ENCODE results near the gene FOXC2.

Gene FOXC2

DNA sequence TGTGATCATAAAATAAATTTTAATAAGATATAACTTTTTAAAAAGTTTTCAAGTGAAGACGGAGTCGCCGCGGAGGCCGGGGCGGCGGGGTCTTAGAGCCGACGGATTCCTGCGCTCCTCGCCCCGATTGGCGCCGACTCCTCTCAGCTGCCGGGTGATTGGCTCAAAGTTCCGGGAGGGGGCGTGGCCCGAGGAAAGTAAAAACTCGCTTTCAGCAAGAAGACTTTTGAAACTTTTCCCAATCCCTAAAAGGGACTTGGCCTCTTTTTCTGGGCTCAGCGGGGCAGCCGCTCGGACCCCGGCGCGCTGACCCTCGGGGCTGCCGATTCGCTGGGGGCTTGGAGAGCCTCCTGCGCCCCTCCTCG is at the start of gene FOXC2:
TSS of gene FOXC2 (plus strand) at position 229 of the 365 bp plus-strand sequence. CDS start 507 bp downstream, outside the sequence.
- peak; percentile 82 for DNase-seq (ENCODE audit: low spot score)

DNA sequence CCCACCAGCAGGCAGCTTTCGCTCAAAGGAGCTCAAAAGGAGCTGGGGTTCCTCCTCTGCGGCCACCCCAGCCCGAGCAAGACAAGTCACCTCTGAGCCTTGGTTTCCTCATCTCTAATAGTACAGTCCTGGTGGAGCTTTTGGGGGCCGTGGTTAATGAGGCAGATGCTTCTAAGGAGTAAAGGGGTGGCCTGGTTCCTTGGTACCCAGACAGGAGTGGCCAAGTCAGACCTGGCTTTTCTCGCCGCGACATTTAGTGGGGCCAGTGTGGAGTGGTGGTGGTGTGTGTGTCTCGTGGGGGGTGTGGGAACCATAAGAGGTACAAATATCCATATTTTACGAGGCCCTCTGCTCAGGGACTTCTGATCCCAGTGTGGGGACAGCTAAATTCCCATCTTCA is 49.6 kb upstream of the FOXC2 start:
- no peak for DNase-seq (ENCODE audit: low spot score)

DNA sequence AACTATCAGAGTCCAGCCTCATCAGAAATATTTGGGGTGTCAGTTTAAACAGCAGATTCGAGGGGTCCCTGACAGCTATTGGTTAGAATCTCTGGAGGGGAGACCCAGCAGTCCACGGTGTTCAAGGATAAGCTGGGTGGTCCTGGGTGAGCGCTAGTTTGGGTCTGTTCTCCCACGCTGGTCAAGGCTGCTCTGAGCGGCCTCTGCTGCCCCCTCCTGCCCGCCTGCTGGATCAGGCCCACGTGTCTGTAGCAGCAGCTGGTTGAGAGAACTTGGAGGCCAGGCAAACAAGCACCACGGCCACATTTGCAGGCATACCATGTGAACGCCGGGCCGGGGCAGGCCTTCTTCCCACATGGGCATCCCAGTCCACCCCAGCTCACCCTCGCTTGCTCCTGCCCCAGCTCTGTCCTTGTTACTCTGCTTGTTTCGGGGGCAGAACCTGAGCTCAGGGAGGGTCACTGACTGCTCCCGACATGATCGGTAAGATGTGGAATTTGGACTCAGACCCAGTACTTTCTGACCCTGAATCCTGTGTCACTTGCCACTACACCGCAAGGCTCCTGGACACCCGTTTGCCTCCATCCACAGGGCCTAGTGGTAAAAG is 48.9 kb upstream of the FOXC2 start:
- peak; percentile 73 for DNase-seq (ENCODE audit: low spot score)

DNA sequence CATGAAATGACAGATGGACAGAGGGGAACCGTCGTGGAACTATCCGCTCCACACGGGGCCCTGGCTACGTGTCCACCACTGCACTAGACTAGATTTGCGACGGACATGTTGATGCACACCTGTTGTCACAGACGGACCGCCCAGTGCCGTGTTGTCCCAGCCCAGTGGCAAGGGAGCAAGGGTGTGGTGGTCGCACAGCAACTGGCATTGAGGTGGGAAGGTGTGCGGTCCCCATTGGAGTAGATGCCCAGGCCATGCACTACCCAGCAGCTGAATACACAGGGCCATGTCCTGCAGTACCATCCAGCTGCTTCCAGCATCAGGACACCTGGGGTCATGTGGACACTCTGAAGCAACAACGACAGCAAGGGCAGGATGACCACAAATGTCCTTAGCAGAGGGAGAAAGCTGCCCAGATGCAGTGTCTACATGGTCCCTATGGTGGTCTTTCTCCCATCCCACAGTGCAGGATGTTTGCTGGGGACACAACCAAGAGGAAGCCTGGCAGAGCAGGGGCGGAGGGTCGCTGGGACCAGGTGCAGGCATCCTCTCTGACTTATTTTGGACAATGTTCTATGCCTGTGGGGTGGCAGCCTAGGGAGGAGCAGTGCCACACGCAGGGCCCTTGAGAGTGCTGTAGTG is 47.5 kb upstream of the FOXC2 start:
- DNase-seq (ENCODE audit: low spot score): no peak

DNA sequence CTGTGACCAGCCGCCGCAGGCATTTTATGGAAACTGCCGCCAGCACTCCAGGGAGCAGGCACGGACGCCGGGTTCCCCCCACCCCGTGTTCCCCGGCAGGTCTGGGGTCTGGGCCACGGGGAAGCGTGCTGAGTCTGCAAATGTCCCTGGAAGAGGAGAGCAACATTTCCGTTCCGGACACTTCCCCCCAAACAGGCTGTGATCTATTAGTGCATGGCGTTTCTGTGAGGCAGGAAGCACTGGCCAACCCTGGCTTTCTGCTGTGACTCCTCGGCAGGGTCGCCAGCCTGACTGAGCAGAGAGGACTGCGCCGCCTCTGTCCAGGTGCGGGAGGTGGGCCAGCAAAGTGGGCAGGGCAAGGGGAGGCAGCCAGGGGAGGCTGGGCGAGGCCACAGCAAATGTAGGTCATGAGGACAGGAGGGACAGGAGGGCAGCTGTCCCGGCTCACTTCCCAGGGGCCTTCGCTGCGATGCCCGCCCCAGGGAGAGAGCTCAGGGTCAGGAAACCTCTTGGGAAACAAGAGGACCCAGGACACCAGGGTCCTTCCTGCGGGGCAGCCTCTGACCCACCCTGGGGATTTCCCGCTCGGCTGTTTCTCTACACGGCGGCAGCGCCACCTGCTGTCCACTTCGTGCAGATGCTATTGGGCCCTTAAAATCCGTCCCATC is 46.8 kb upstream of the FOXC2 start:
- peak; percentile 83 for DNase-seq (ENCODE audit: low spot score)

DNA sequence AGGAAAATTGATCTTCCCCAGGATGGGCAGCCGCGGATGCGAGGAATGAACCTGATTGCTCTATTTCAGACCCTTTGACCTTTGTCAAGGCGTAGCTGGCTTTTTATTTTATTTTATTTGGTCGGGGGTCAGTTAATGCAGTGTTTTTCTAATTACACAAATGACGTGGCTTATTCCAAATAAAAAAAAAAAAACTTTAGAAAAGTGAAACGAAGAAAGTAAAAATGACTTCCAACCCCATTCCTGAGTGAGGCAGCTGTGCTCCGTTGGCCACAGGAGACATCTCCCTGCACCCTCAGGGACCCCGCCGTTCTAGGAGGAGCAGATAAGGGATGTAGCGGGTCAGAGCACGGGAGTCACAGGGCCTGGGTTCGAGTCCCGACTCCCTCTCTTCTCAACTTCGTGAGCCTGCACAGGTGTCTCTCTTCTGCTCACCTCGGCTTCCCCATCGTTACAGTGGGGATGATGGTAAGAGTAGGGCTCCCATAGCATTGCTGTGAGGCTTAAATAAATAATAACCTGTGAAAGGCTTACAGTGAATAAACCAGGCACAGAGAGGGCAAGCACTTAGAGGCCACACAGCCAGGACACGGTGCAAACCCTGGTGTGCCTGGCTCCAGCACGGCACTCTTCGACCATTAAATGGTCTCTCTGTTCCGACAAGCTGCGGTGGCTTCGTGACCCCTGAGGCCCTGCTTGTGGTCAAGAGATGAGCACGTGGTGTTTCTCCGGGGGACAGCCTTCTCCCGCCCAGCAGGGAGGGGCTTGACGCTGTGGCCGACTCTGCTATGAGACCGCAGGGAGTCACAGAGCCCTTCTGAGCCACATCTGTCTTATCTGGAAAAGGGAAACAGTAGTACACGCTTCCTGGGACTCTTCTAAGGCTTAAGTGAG is 46.1 kb upstream of the FOXC2 start:
- DNase-seq (ENCODE audit: low spot score): no peak

DNA sequence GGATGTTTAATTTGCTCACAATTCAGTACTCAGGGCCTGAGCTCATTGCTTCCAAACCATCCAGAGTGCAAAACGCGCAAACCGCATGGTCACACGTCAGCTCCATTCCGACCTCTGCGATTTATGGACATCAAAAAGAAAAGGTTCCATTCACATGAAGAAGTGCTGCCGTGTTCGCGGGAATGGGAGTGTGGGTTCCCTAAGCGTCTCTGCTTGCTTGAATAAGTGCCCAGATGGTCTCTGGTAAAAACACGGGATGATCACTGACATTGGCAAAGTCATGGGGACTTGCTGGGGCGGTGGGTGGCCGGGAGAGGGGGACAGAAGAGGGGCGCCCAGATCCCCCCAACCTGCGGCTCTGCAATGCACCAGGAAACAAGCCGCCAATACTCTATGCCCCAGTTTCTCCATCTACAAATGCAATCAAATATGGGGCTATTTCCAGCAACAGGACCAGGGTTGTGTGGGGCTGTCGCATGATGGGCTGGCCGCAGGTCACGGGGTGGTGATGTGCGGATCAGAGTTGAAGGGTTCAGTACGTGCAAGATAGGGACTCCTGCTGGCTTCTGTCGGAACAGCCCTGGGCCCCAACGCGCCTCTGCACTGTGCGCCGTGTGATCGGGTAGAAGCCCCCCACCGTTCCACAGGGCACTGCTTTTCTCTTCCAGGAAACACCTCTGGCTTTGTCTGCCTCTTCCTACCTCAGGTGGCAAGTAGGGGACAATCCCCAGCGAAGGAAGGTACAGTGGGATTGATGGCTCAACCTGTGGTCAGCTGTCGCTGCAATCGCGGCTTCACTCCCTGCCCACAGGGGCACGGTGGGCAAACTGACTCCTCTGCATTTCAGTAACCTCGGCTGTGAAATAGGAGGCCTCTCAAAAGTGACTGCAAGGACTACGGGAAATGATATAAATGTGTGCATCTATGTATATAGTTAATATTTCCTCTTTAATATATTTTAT is 45.1 kb upstream of the FOXC2 start:
- DNase-seq (ENCODE audit: low spot score): no peak

DNA sequence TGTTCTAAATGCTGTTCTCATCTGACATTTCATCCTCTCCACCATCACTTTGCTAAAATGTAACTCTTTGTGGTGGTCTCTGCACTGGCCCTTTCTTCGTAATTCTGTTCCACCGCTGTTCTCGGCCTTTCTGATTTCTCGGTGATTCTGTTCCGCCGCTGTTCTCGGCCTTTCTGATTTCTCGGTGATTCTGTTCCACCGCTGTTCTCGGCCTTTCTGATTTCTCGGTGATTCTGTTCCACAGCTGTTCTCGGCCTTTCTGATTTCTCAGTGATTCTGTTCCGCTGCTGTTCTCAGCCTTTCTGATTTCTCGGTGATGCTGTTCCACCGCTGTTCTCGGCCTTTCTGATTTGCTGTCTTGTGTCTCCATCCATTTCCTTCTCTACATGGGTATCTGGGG is 44.0 kb upstream of the FOXC2 start:
- no peak for DNase-seq (ENCODE audit: low spot score)

DNA sequence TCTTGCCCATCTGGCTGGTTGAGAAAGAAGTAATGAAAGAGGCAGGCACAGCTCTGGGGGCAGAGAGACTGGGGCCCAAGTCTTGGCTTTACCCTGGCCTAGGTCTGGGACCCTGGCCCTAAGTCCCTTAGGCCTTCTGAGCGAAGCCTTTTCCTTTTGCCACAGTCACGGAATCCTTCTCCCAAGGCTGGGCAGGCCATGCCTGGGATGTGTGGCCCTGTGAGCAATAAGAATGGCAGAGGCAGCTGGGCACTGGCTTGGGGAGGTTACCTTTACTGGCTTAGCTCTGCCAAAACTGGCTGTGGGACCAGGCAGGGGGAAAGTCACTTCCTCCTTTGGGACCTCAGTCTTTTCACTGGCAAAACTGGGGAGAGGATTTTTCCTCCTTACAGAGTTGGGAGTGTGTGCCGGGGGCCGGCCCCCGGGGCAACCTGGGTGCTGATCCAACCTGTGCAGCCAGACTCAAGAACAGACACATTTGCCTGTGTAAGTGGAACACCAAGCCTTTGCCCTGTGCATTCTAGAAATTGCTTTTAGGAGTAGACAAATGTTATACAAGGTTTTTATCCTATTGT is 43.4 kb upstream of the FOXC2 start:
- no peak for DNase-seq (ENCODE audit: low spot score)

DNA sequence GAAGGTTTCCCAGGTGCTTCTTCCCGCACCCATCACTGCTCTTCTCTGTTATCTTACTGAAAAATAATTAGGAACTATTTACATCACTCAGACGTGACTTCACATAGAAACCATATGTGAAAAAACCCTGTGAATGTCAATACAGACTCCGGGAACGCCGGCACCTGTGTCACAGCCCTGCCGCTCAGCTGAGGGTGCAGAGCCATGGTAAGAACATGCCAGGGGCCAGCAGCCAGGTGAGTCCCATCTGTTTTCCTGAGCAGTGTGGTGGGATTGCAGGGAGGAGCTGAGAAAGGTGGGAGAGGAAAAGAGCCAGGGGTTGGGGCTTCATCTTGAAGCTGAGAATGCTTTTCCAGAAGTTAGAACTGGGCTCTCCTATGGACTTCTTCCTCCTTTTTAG is 42.6 kb upstream of the FOXC2 start:
- no peak for DNase-seq (ENCODE audit: low spot score)

DNA sequence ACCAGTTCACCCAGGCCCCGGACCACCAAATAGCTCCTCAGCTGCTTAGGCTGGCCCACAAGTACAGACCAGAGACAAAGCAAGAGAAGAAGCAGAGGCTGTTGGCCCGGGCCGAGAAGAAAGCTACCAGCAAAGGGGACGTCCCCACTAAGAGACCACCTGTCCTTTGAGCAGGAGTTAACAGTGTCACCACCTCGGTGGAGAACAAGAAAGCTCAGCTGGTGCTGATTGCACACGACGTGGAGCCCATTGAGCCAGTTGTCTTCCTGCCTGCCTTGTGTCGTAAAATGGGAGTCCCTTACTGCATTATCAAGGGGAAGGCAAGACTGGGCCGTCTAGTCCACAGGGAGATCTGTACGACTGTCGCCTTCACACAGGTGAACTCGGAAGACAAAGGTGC is 40.9 kb upstream of the FOXC2 start:
- no peak for DNase-seq (ENCODE audit: low spot score)

DNA sequence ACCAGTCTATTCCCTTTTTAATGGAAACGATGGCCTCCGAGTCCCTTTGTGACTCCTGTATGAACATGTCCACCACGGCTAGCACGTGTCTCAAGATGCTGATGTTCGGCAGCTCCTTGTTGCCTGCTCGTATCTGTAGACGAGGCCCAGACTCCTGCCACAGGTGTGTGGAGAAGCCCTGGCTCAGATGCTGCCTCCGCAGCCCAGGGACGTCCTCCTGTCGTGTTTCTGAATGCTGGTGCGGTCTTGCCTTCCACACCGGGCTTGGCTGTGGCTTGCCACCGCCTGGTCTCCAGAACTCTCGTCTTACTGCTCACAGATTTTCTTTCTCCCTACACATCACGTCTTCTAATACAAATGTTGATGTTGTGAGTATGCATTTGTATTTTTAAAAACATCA is 39.3 kb upstream of the FOXC2 start:
- DNase-seq (ENCODE audit: low spot score): no peak

DNA sequence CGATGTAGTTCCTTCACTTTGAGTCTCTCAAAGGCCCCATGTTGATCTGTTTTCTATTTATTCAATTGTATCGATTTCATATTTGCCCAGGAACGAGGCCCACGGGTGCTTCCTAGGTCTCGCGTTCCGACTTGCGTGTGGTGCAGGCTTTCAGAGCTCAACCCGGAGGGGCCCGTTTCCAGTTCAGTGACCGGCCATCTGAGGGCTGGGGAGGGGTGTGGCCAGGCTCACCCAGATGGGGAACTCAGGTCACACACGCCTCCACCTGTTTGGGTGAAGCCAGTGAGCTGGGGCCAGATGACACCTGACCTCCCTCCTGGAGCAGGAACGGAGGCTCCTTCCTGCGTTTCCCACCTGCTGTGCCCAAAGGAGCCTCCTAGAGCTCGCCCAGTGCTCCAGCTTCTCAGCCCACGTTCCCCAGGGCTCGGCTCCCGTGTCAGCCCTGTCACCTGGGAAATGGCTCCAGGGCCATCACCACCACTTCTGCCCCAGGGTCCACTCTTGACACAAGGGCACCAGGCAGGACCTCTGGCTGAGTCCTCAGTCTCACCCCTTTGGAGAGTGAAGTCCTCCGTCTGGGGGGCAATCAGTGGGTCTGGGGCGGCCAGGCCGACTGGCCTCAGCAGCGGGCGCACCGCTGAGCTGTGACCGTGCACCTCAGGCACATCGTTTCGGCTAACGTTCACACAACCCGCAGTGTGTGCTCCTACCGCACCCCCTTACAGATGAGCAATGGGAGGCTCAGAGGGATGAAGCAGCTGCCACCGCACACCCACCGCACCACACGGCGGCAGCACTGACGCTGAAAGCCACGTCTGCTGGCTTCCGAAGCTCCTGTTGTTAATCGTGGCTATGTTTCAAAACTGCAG is 38.3 kb upstream of the FOXC2 start:
- no peak for DNase-seq (ENCODE audit: low spot score)

DNA sequence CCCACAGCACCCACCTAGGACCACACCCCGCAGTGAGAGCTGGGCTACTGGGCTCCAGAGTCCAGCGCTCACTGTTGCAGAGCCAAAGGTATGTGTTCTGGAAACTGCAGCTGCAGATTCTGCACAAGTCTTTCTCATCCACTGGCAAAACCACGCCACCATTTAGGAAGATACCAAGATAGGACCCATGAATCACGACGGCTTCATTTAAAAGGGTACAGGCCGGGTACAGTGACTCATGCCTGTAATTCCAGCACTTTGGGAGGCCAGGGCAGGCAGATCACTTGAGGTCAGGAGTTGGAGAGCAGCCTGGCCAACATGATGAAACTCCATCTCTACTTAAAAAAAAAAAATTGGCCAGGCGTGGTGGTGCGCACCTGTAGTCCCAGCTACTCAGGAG is 37.5 kb upstream of the FOXC2 start:
- DNase-seq (ENCODE audit: low spot score): no peak

DNA sequence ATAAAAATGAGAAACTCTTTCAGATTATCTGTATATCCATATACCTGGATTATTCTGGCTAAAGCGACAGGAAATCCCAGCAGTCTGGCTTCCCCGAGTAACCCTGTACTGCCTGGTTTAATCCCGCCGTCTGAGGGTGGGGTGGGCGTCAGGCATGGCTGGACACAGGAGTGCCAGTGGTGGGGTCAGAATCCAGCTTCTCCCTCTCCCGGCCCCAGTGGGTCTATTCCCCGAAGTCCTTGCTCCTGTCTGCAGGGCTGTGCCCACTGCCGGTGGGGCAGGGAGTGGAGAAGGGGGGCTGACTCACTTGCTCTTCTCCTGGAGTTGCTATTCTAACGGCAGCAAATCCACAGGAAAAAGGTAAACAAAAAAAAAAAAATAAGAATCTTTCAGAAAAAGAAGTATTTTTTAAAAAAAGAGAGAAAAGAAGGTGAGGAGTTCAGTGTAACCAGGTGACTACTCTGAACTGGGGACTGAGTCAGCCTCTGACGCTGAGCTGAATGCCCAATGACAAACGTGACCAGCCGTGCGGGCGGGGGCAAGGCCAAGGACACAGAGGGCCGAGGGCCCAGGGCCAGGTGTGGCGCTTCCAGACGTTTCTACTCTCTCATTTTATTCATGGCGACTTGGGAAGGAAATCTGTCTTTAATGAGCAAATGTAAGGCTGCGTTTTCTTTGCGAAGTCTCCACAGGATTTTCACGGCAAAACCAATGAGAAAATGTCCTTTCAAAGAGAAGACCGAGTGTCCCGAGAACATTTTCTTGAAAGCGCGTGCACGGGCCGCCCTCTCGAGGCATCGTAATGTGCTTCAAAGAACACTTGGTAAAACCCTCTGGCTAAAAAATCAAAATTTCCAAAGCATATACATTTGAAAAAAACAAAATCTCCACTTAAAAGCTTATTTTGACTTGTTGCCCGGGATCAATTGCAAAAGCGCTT is 36.1 kb upstream of the FOXC2 start:
- no peak for DNase-seq (ENCODE audit: low spot score)

DNA sequence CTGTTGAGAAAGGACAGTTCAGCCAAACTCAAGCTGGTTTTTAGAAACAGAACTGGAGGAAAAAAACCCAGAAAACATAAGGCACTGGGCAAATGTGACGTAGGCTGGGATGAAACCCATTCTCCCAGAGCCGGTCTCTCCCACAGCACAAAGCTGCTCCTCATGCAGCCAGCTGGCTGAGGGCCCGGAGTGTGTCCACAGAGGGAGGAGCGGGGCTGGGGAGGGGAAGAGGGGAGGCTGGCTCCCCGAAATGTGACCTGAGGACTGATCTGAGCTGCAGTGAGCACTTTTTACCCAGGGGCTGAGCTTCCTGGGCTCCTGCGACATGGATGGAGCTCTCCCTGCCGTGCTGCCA is 35.5 kb upstream of the FOXC2 start:
- no peak for DNase-seq (ENCODE audit: low spot score)

DNA sequence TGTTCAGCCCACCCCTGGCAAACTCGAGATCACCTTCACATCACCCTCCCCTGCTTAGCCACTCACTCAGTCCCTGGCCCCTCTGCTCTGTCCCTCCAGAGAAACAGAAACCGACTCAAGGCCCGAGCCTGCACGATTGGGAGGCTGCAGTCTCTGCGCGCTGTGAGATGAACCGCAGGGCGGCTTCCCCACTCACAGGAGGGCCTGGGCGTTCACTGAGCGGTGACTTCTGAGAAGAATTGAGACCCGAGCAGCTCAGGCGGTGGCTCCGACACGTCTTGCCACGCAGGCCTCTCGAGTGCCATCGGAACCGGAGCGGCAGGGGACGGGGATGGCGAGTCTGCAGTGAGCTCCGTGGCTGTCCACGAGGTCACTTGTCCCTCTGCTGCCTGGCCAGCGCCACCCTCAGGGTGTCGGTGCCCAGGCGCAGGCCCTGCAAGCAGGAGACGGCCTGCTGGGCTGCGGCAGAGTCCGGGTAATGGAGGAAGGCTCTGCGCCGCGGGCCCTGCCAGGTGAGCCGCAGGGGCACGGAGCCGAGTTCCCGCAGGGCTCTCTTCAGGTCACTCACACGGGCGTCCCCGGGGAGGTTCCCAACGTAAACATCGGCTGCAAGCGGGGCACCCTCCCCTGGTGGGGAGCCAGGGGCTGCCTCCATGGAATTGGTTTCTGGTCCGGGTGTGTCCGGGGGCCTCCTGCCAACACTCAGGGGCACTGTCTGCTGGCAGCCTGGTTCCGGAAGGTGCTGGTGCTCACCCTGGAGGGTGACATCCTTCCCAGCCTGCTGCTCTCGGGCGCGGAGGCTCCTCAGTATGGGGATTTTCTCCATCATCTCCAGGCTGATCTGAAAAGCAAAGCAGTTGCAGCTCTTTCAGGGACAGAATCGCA is 34.7 kb upstream of the FOXC2 start:
- DNase-seq (ENCODE audit: low spot score): no peak

DNA sequence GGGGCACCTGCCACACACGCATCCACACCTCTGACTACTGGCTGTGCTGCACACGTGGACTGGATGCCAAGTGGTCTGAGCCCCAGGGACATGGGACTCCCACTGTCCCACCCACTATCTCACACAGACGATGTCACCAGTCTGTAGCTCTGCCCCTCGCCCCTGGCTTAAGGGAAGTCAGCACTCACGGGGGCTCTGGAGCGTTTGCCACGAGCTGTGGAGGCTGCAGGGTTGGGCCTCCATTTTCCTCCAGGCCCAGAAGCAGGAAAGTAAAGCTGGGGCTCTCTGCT is 34.2 kb upstream of the FOXC2 start:
- DNase-seq (ENCODE audit: low spot score): no peak
